NT2/D1 (cell line): ENCODE results near the gene ARRDC1.
"Not testable (repeated sequence)": the region's sequence is repeated elsewhere in the genome, so short reads cannot be mapped to it uniquely, and the experiment has no call there.

Experiments
- DNase-seq: peaks from one replicate; pipeline ENCODE4 v3.0.0-alpha.2; 2011; ENCODE audit warnings: low read depth, low spot score
- H3K27me3 ChIP-seq: 2 replicates; pipeline ENCODE4 v1.6.0; 2011; ENCODE audit warnings: mild to moderate bottlenecking; ENCODE audit not compliant: insufficient read length, insufficient read depth
- H3K36me3 ChIP-seq: 2 replicates; pipeline ENCODE4 v1.6.1; 2011; ENCODE audit warnings: mild to moderate bottlenecking, low read length, mixed read lengths; ENCODE audit not compliant: insufficient read depth, insufficient read length
- H3K4me1 ChIP-seq: 2 replicates; pipeline ENCODE4 v1.5.1; 2011; ENCODE audit not compliant: insufficient read depth, insufficient read length
- H3K4me3 ChIP-seq: 2 replicates; pipeline ENCODE4 v1.5.1; 2011; ENCODE audit warnings: low read depth; ENCODE audit not compliant: insufficient read length
- H3K9ac ChIP-seq: 2 replicates; pipeline ENCODE4 v1.6.0; 2011; ENCODE audit warnings: low read depth; ENCODE audit not compliant: insufficient read length
- H3K9me3 ChIP-seq: 2 replicates; pipeline ENCODE4 v1.5.1; 2011; ENCODE audit warnings: mild to moderate bottlenecking, low read length; ENCODE audit not compliant: insufficient read depth
- SUZ12 ChIP-seq: IDR thresholded peaks from 2 replicates; pipeline ENCODE4 v1.6.1; 2011; ENCODE audit not compliant: insufficient read length, insufficient read depth; ENCODE audit errors: extremely low read depth
- YY1 ChIP-seq: IDR thresholded peaks from 2 replicates; pipeline ENCODE4 v1.6.1; 2011; ENCODE audit not compliant: insufficient read length, insufficient read depth
- ZNF274 ChIP-seq: IDR thresholded peaks from 2 replicates; pipeline ENCODE4 v1.6.1; 2011; ENCODE audit warnings: mild to moderate bottlenecking, low read depth, low read length

ARRDC1 gene

DNA sequence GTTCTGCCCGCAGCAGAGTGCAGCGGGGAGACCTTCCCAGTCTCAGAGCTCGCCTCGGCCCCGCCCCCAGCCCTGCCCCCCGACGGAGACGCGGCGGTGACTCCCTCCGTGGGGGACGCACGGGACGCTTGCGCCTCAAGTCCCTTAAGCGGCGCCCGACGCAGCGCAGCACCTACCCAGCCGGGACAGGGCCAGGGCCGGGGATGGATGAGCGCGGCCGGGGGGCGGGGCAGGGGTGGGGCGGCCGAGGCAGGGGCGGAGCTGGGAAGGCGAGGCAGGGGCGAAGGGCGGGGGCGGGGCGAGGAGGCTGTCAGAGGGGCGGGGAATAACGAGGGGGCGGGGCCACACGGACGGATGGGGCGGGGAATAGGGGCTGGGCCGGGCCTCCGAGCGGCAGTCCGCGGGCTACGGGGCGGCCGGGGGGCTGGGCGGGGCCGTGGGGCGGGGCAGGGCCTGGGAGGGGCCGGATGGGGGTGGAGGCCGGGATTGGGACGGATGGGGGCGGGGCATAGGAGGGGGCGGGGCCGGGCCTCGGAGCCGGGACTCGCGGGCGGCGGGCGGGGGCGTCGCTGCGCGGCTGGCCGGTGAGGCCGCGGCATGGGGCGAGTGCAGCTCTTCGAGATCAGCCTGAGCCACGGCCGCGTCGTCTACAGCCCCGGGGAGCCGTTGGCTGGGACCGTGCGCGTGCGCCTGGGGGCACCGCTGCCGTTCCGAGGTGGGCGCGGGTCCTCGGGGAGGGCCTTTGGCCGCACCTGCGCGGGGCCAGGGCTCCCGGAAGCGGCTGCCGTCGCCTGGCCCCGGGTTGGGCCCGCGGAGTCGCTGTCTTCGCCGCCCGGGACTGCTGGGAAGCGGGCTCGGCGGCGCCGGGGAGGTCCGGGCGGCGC is at the start of gene ARRDC1:
ARRDC1 (plus strand) TSS at position 566 of the 884 bp plus-strand sequence; CDS start at position 598, 32 bp downstream.
- Histone ChIP-seq H3K9ac (peak within 1 kb of the TSS; percentile 90), H3K4me1 (peaks cover 27% of the 10 kb centered on the region), H3K27me3 (peaks cover 23% of the 10 kb centered on the region), H3K4me3 (peak within 1 kb of the TSS; percentile 69), H3K36me3 (peaks cover 6% of the 10 kb centered on the region), H3K9me3 (no peaks in the 10 kb centered on the region)
- no peak for TF ChIP-seq ZNF274
- TF ChIP-seq YY1 = no peak
- no peak for TF ChIP-seq SUZ12
- peak; percentile 81 for DNase-seq

DNA sequence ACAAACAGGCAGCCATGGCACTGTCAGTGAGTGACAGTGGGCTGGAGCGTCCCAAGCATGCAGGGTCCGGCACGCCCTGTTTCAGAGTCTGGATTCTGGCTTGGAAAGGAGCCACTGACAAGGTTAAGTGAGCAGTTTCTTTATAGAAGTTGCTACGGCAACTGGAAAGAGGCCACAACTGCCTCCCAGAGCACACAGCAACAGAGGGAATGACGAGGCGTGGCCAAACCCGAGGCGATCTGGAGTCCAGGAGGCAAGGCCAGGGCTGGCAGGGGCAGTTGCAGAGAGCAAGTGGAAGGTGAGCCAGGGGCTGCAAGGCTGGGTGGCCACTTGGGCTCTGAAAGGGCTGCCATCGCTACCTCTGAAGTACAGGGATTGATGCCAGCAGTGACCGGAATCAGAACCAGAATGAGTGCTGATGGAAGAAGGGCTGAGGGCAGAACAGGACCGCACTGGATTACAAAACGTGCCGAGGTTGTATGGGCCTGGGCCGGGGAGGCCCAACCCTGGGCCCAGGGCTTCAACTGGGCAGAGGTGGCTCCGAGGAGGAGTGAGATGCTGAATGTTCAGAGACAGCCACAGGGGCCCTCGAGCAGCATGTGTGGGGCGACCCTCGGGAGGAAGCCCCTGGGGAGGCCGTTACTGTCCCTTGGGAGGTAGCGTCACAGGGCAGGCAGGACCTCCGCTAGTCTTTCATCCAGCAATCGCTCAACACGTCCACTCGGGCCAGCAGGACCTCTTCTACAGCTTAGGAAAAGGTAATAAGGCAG is 49.2 kb upstream of the ARRDC1 start:
- Histone ChIP-seq H3K36me3 (peaks cover 66% of the 10 kb centered on the region), H3K4me3 (no peak overlapping the region), H3K9me3 (no peaks in the 10 kb centered on the region), H3K4me1 (no peaks in the 10 kb centered on the region), H3K27me3 (no peaks in the 10 kb centered on the region), H3K9ac (no peak overlapping the region)
- no peak for DNase-seq
- TF ChIP-seq SUZ12 = no peak
- TF ChIP-seq ZNF274 = no peak
- no peak for TF ChIP-seq YY1

DNA sequence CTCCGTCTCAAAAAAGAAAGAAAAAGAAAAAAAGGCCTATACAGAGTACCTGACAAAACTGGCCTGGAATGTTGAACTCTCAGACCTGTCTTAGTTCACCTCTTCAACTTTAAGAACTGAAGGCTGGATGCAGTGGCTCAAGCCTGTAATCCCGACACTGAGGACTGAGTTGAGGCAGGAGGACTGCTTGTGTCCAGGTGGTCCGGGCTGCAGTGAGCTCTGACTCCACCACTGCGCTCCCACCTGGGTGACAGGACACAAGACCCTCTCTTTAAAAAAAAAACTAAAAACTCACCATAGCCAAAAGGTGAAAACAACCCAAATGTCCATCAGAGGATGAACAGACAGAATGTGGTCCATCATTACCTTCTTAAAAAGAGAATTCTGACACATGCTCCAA is 47.4 kb upstream of the ARRDC1 start:
- Histone ChIP-seq H3K4me1 (no peaks in the 10 kb centered on the region), H3K4me3 (no peak overlapping the region), H3K9me3 (no peaks in the 10 kb centered on the region), H3K9ac (no peak overlapping the region), H3K36me3 (peaks cover 70% of the 10 kb centered on the region), H3K27me3 (no peaks in the 10 kb centered on the region)
- no peak for DNase-seq
- TF ChIP-seq ZNF274 (no peak), SUZ12 (no peak), YY1 (no peak)

DNA sequence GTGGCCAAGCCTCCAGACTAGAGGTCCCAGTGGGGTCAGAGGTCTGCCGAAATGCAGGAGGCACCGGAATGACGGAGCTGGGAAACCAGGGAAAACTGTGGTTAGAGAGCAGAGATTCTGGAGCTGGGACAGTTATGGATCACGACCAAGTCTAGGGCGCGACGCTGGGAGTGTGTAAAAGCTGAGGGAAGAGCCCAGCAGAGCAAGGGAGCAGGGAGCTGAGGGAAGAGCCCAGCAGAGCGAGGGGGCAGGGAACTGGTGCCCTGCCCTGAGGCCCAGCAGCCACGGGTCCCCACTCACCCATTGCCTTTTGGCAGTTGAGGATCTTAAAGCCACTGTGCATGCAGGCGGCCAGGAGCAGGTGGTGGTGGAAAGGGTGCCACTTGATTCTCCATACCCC is 41.4 kb upstream of the ARRDC1 start:
- no peaks in the 10 kb centered on the region for H3K9me3 ChIP-seq
- peaks cover 45% of the 10 kb centered on the region for H3K36me3 ChIP-seq
- TF ChIP-seq ZNF274 = no peak
- TF ChIP-seq YY1 = no peak
- no peak for TF ChIP-seq SUZ12

DNA sequence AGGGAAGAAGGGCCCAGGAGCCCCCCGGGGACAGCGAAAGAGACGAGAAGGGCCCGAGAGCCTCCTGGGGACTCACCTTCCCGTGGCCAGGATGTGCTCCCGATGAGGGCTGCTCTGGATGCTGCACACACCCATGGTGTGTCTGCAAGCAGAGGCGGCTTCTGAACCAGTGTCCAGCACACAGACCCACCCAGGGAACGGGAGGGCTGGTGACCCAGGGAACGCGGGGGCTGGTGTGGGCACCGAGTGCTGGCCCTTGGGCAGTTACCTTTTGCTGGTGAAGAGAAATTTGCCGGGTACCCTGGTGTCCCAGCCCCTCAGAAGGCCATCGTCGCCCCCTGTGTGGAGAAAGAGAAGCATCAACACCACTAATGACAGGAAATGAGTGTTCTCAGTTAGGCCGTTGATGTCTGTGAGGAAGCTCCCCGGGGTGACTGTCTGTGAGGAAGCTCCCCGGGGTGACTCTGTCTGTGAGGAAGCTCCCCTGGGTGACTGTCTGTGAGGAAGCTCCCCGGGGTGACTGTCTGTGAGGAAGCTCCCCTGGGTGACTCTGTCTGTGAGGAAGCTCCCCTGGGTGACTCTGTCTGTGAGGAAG is 40.6 kb upstream of the ARRDC1 start:
- no peak for TF ChIP-seq SUZ12
- no peak for TF ChIP-seq YY1
- TF ChIP-seq ZNF274 = no peak
- no peak overlapping the region for H3K4me3 ChIP-seq
- no peaks in the 10 kb centered on the region for H3K4me1 ChIP-seq
- H3K27me3 ChIP-seq = no peaks in the 10 kb centered on the region
- H3K9ac ChIP-seq = no peak overlapping the region
- no peak for DNase-seq
- no peaks in the 10 kb centered on the region for H3K9me3 ChIP-seq
- H3K36me3 ChIP-seq = peaks cover 47% of the 10 kb centered on the region

More for the DNA sequence above, 41.4 kb upstream of the ARRDC1 start:
- Histone ChIP-seq H3K4me1 (no peaks in the 10 kb centered on the region), H3K9ac (no peak overlapping the region), H3K4me3 (no peak overlapping the region), H3K27me3 (no peaks in the 10 kb centered on the region)
- no peak for DNase-seq

DNA sequence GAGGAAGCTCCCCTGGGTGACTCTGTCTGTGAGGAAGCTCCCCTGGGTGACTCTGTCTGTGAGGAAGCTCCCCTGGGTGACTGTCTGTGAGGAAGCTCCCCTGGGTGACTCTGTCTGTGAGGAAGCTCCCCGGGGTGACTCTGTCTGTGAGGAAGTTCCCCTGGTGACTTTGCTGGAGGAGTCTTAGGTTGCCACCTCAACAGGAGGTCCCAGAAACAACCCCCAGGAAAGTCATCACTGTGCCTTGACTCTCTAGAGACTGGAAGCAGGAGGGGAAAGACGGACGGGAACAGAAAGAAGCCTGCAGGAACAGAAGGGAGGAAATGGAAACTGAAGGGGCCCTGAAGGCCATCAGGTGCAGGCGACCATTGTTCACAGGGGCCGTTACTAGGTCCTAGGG is 37.0 kb upstream of the ARRDC1 start:
- not testable (repeated sequence) for H3K9ac ChIP-seq, H3K27me3 ChIP-seq, H3K9me3 ChIP-seq, H3K4me1 ChIP-seq, H3K4me3 ChIP-seq, DNase-seq
- peaks cover 51% of the 10 kb centered on the region for H3K36me3 ChIP-seq

- no peak for DNase-seq
- Histone ChIP-seq H3K27me3 (no peaks in the 10 kb centered on the region), H3K4me3 (no peak overlapping the region), H3K4me1 (no peaks in the 10 kb centered on the region), H3K36me3 (peaks cover 50% of the 10 kb centered on the region), H3K9ac (no peak overlapping the region), H3K9me3 (no peaks in the 10 kb centered on the region)
- TF ChIP-seq ZNF274 = no peak
- TF ChIP-seq YY1 = no peak
- no peak for TF ChIP-seq SUZ12
These were observed 35.8 kb upstream of the ARRDC1 start for GRCh38 chr9:137569609-137570203.
